AG09309 (cell line): ENCODE measurements around the gene ARHGAP18.
A peak's percentile ranks its signal among the peaks of the same experiment; 100 is the strongest.

Experiments
- DNase-seq: peaks from one replicate; pipeline ENCODE4 v3.0.0-alpha.2; 2010; ENCODE audit warnings: low read depth
- H3K4me3 ChIP-seq: 2 replicates; pipeline ENCODE4 v1.5.1; 2011; ENCODE audit warnings: mild to moderate bottlenecking, low read depth, low read length, moderate library complexity; ENCODE audit not compliant: control insufficient read depth
- TF ChIP-seq, protein P1 (sequence below): IDR thresholded peaks from 2 replicates; pipeline ENCODE4 v1.5.1; 2011; ENCODE audit warnings: mild to moderate bottlenecking, low read depth, low read length, inconsistent platforms; ENCODE audit not compliant: insufficient read depth, control insufficient read depth; ENCODE audit errors: missing control alignments

Gene ARHGAP18

DNA sequence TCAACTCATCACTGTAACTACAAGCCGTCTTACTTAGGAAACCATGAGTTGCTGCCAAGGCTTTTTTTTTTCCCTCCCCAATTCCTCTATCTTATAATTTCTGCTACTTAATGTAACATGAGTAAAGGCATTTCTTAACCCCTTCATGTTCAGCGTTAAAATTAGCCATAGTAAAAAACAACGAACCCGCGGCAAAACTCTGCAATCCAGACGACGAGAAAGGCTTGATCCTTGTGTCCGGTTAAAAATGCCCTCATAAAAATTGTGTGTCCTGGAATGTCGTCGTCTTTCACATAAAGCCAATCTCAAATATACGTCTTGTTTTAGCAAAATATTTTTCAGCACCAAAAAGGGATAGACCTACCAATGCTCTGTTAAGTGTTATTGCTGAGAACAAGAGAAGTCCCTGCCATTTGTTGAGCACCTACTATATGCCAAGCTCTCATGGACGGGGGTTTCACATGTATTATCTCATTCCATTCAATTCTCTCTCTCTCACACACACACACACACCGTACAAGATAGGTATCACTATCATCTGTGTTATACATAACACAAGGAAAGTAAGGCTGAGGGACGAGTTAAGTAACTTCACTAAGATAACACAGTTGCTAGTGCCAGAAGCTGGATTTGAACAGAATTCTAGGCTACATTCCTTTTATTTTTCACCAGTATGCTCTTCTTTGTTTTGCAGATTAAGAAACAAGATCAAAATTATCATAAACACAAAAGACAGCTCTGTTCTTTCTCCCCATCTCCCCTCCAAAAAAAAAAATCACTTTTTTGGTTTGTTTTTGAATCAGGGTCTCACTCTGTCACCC lies 683 bp upstream of the ARHGAP18 start:
- no peak for DNase-seq
- TF ChIP-seq, protein P1, sequence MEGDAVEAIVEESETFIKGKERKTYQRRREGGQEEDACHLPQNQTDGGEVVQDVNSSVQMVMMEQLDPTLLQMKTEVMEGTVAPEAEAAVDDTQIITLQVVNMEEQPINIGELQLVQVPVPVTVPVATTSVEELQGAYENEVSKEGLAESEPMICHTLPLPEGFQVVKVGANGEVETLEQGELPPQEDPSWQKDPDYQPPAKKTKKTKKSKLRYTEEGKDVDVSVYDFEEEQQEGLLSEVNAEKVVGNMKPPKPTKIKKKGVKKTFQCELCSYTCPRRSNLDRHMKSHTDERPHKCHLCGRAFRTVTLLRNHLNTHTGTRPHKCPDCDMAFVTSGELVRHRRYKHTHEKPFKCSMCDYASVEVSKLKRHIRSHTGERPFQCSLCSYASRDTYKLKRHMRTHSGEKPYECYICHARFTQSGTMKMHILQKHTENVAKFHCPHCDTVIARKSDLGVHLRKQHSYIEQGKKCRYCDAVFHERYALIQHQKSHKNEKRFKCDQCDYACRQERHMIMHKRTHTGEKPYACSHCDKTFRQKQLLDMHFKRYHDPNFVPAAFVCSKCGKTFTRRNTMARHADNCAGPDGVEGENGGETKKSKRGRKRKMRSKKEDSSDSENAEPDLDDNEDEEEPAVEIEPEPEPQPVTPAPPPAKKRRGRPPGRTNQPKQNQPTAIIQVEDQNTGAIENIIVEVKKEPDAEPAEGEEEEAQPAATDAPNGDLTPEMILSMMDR = no peak
- peak overlapping the region; percentile 89 for H3K4me3 ChIP-seq

DNA sequence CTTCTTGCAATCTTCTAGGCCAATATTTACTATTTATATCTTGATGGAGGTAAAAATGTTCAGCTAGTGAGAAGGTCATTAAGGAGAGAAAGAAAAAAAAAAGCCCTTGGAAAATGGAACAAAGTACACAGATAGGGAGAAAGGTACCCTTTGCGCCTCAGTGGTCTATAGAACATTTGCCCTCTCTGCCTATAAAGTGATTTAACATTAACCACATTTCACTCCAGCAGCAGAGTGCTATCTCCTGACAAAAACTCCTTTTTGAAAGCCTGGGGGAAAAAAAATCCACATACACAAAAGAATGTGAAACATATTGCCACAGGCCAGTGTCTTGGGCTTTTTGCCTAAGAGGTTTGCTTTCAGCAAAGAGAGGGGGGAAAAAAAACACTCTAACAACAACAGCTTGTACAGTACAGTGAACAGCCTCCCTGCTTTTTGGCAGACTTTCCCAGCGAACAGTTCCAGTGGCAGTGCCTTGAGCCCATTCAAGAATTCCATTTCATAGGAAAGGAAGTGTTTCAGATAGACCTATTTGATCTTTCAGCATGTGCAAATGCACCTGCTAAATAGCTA lies 695 bp downstream of the ARHGAP18 start:
- H3K4me3 ChIP-seq = peak overlapping the region; percentile 89
- no peak for DNase-seq
- TF ChIP-seq, protein P1 = no peak

DNA sequence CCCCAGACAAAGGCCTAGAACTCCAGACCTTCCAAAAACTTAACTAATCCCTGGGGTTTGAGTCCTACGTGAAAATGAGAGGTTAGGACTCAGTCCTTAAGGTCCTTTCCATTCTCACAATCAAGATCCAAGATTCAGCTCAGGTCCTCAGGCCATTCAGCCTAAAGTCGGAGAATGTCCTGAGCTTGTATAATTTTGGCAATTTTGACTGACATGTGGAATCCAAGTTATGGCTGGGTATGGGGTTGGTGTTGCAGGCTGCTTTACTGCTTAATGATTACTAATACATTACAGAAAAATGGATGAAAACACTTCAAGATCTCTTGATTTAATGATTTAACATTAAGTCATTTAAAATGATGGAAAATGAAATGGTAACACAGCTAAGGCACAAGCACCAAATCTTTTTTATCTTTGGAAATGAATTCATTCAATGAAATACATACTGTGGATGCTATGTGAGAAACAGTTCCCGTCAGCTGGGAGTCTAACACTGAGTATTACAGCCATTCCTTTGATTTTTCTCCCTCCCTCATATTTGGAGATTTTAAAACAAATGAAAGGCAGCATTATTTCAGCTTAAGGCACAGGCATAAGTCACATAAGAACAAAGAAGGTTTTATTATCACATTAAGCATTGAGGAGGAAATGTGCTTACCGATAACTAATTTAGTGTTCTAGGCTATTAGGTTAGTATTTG lies 1.3 kb downstream of the ARHGAP18 start:
- DNase-seq = no peak
- peak overlapping the region; percentile 89 for H3K4me3 ChIP-seq
- TF ChIP-seq, protein P1 = no peak

DNA sequence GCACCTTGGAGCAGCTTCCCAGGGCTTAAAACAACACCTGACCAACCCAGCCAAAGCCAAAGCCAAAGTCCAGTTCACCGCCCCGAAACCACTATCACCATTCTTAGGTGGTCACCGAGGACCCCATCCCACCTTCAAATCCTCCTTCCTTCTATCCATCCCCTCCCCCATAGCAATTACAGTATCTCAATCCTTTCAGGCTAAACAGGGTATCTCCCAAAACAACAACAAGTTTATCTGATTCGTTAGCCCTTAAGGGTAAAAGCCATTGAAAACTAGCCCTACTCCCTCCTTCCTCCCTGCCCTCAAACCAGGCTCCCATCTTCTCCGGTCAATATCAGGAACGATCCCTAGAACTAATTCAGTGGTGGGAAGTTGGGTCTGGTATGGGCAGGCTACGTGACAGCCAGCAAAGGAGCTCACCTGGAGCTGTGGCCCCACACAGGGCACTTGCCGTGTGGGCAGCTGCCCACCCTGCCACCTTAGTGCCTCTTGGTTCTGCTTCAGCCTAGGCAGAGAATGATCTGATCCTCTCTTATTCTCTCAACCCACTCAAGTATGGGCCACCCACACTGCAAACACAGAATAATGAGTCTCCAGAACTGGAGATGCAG lies 2.0 kb downstream of the ARHGAP18 start:
- H3K4me3 ChIP-seq = peak overlapping the region; percentile 89
- DNase-seq = no peak
- TF ChIP-seq, protein P1 = no peak

DNA sequence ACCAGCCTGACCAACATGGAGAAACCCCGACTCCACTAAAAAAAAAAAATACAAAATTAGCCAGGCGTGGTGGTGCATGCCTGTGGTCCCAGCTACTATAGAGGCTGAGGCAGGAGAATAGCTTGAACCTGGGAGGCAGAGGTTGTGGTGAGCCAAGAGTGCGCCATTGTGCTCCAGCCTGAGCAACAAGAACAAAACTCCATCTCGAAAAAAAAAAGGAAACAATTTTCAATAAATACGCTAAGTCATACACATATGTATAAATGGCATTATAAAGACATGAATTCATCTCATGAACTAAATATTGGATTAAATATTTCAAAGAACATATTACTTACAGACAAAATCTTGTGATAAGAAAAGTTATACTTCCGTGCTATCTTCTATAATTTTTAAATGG lies 2.9 kb downstream of the ARHGAP18 start:
- H3K4me3 ChIP-seq = no peak overlapping the region
- no peak for DNase-seq
- TF ChIP-seq, protein P1 = no peak

DNA sequence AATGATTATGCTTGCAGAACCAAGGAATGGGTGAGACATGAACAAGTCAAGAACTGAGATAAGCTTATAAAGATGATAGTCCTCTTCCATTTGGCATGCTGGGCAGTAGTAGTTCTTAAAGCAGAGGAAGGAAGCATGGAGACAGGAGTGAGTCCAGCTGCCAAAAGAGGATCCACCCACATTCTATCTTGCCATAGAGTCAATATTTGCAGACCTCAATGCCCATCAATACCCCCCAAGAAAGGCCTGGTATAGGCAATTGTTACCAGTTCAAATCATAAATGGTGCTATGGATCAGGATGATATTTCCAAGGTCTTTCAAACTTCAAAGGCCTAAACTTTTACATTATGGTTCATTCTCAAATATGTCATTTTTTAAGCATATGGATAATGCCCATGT lies 4.8 kb downstream of the ARHGAP18 start:
- H3K4me3 ChIP-seq = no peak overlapping the region
- no peak for DNase-seq
- TF ChIP-seq, protein P1 = no peak
